Stimulated activated CD8-positive, alpha-beta memory T cell treated with anti-CD3 and anti-CD28 coated beads, Interleukin-7, amount 100 ng/mL, for 1 hour (primary cell): ENCODE data around the gene CAPS2.
"Not testable (repeated sequence)": the region's sequence is repeated elsewhere in the genome, so short reads cannot be mapped to it uniquely, and the experiment has no call there.

Experiments
- DNase-seq, 2 donors: peaks; one replicate each; pipeline ENCODE4 v3.0.0-alpha.2; 2020; ENCODE audit warnings: low read depth in 2 of 2

The CAPS2 gene

DNA sequence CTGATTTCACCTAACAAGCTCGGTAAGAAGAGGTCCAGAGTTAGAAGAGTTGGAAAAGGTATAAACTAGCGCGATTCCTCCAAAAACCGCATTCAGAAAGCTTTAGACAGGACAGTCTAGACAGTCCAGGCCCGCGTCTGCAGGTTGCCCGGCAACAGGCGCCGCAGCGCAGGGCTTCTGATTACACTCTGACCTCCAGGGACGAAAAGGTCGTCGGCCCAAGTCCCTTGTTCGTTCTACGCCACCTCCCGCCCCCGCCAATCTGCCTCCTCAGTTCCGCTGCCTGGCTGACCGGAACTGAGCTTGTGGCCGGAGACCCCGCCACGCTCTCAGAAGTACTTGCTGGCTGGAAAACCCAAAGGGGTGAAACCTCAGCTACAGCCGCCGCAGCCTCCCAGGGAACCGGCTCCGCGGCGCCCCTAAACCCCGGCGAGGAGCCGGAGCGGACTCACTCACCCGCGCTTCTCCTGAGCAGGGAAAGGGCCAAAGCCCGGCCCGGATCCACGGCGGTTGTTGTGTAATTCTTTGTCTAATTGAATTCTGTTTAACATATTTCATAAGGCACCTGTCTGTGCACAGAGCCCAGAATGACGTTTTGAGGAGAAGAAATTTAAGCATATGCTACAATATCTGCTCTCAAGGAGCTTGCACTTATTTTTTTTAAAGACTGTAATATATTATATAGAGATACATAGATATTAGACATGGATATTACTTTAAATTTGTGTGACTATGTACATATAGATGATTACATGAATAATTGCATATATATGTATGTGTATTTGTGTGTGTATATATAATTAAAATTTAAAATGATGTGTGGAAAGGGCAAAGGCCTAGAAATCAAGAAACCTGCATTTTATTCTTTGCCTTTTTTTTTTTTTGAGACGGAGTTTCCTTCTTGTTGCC is at the start of gene CAPS2:
TSS of gene CAPS2 (minus strand) at position 407 of the 909 bp plus-strand sequence. CDS start 3,826 bp downstream, outside the sequence.
- DNase-seq: peak; percentile 18 to 28

DNA sequence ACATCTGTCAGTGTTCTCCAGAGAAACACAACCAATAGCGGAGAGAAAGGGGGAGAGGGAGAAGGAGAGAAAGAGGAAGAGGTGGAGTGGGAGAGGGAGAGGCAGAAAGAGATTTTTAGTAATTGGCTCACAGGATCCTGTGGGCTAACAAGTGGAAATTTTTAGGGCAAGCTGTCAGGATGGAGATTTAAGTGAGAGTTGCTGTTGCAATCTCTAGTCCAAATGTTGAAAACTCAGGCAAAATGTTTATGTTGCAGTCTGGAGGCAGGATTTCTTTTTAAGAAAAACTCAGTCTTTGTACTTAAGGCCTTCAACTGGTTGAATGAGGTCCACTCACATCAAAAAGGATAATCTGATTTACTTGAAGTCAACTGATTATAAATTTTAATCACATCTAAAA is 48.2 kb upstream of the CAPS2 start:
- no peak for DNase-seq

DNA sequence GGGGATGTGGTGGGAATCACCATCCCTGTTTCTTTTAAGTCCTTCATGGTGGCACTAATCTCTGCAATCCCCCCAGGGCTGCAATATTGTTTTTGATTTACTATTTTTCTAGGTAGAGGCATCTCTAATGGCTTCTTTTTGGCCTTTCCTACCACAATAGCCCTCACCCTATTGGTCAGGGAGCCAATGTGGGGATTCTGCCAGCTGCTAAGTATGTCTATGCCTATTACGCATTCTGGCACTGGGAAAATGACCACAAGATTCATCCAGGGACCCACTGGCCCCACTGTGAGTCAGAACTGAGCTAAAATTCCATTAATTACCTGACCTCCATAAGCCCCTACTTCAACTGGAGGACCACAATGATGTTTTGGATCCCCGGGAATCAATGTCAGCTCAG is 44.8 kb upstream of the CAPS2 start:
- no peak for DNase-seq

DNA sequence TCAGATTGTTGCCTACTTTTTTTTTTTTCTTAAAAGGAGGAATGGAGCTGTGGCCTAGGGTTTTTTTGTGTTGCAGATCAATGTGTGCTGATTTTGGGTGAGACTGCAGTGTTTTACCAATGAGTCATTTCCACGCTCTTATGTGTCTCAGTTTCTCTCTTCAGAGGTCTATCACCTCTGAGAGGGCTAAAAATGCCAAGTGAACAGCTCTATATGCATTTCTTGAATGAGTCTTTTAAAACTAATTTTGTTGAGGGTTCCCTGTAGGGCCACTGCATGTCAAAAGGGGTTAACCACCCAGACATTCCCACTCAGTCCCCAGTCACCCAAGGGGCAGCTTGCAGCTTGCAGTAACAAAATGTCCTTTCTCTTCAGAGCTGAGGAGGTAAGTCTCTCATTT is 36.5 kb upstream of the CAPS2 start:
- no peak for DNase-seq

DNA sequence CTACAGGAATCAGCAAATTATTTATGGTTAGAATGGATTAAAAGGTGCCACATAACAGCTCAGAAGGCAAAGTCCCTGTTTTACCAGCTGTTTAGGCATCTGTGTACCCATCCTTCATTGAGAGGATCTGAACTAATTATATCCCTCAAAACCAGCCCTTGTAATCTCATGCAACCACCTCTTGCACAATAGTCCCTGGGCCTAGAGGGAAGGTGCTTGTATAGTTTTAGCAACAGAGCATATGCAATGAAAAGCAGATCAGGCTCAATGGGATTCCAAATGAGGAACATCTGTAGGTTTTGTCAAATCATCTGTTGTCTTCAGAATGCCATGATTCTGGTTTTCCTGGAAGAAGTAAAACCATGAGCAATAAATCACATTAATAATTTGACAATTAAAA is 34.8 kb upstream of the CAPS2 start:
- no peak for DNase-seq

DNA sequence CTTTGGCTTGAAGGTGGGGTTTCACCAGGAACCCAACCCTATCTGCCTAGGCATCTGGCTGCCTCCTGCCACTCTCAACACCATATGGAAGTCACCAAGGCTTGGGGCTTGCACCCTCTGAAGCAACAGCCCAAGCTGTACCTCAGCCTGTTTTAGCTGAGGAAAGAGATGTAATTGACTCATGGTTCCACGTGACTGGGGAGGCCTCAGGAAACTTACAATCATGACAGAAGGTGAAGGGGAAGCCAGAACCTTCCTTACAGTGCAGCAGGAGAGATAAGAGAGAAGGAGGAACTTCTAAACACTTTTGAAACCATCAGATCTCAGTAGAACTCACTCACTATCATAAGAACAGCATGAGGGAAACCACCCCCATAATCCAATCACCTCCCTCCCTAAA is 31.3 kb upstream of the CAPS2 start:
- DNase-seq: no peak

DNA sequence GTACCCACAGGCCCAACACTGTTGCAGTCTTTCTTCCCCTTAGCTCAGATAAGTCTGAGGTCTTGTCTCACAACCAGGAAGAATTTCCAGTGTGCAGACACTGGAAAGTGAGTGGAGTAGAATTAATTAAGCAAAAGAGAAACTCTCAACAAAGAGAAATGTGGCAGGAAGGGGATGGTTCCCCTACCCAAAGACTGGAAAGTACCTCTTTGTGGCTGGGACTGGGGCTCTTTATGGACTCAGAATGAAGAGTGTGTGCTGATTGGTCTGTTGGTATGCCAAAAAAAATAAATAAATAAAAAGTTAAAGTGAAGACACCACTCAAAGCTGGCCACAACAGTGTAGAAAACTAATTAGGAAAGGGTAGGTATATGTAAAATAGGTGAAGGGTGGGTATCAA is 30.8 kb upstream of the CAPS2 start:
- no peak for DNase-seq

DNA sequence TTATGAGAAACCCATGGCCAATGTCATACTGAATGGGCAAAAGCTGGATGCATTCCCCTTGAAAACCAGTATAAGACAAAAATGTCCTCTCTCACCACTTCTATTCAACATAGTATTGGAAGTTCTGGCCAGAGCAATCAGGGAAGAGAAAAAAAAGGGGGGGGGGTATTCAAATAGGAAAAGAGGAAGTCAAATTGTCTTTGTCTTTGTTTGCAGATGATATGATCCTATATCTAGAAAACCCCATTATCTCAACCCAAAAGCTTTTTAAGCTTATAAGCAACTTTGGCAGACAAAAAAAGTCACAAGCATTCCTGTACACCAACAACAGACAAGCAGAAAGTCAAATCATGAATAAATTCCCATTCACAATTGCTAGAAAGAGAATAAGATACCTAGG is 23.9 kb upstream of the CAPS2 start:
- DNase-seq: no peak

DNA sequence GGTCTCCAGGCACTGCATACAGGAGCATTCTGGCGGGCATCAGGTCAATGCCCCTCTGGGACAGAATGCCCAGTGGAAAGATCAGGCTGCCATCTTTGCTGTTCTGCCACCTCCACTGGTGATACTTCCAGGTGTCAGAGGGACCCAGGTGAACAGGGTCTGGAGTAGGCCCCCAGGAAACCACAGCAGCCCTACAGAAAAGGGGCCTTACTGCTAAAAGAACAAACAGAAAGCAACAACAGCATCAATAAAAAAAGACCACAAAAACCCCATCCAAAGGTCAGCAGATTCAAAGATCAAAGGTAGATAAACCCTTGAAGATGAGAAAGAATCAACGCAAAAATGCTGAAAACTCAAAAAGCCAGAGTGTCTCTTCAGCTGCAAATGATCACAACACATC is 20.3 kb upstream of the CAPS2 start:
- no peak for DNase-seq

DNA sequence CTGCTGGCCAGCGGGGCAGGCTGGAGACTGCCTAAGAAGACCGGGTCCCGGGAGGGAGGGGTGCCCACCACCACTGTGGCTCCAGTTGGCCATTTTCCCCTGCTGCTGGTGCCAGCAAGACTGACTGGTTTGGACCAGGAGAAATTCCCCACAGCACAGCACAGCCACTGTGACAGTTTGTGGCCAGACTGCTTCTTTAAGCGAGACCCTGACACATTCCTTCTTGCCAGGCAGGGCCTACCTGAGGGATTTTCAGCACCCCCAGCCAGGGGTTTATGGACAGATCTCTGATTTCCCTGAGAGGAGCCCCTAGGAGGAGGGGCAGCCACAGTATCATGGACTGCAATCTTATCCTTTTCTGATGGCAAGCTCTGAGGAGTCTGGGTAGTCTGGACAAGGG is 19.8 kb upstream of the CAPS2 start:
- DNase-seq: no peak

DNA sequence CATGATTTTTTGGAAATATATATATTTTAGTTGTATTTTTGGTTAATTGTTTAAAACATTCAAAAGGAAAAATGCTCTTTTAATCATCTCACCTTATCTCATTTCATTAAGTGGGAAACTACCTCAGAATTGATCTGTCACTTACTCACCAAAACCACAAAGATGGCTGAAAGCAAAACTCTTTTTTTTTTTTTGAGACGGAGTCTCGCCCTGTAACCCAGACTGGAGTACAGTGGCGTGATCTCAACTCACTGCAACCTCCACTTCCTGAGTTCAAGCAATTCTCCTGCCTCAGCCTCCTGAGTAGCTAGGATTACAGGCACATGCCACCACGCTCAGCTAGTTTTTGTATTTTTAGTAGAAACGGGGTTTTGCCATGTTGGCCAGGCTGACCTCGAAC is 16.1 kb upstream of the CAPS2 start:
- not testable (repeated sequence) for DNase-seq

DNA sequence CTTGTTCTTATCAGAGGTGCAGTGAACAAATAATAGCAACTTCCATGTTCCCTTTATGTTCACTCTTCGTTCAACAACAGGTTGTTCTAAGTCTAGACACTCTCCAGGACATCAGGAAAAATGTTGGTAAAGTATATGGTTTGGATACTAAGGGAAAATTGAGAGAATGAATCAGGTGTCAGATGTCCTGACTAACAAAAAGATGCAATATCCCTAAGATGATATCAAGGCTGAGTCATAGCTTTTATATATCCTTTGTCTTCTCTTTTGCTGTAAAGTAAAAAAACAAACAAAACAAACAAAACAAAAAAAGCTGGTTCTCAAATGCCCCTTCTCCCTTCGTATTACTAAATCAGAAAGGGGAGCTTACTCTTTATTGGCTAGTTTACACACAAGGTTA is 15.4 kb upstream of the CAPS2 start:
- DNase-seq: no peak

DNA sequence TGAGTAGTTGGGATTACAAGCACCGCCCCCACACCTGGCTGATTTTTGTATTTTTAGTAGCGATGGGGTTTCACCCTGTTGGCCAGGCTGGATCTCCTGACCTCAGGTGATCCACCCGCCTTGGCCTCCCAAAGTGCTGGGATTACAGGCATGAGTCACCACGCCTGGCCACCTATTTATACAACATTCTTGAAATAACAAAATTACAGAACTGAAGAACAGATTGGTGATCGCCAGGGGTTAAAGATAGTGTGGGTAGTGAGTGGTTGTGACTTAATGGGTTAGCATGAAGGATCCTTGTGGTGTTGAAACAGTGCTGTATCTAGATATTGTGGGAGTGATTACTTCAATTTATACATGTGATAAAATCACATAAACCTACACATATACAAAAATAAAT is 11.7 kb upstream of the CAPS2 start:
- DNase-seq: no peak

DNA sequence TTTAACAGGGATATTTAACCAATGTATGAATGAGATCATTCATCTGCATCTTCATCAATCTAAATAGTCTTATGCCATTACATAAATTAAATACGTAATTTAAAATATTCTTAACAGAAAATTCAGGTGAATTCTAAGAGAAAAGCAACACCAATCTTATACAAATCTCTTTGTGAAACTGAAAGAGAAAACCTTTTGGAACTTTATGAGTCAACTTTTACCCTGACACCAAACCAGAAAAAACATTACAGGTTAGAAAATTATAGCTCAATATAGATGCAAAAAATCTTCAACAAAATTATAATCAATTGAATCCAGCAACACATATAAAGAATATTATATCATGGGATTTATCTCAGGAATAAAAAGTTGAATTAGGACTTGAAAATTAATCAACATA is 7.8 kb upstream of the CAPS2 start:
- DNase-seq: no peak

DNA sequence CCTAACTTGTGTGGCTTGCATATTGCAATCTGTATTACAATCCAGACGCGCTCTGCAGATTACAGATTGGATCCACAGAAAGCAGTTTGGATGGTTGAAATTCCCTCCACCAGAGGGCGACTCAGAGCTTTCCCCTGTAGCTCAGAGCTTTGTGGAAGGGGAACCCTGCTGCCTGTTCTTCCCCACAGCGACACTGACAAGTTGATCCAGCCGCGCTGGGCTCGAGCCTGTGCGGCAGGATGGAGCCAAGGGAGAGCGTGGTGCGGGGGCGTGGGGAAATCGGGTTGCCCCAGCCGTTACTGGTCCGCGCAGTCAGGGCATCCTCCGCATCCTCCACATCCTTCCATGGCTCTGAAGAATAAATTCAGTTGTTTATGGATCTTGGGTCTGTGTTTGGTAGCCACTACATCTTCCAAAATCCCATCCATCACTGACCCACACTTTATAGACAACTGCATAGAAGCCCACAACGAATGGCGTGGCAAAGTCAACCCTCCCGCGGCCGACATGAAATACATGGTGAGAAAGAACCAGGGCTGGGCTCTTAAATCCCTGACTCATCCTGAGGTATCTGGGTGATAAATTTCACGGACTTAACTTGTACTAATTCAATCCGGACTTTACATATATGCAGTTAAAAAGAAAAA is 4.4 kb upstream of the CAPS2 start, which contains the start of gene GLIPR1L1:
TSS of gene GLIPR1L1 (plus strand) at position 287 of the 647 bp plus-strand sequence. CDS start at position 346, 59 bp downstream.
- DNase-seq: peak; percentile 64 to 75

DNA sequence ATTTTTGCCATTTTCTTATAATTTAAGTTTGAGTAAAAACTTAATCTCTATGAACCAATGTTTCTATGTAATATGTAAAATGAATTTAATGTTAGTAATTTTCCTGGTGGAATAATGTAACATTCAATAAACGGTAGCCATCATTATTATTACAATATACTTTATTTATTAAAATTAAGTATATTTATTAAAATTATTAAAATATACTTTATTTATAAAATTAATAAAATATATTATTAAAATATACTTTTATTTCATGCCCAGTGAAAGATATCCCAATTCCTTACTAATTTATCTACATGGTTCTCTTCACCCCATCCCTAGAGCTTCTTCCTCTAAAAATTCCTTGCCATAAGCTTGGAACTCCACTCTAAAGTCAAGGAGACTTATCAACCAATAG is 2.5 kb downstream of the CAPS2 start:
- DNase-seq: no peak

DNA sequence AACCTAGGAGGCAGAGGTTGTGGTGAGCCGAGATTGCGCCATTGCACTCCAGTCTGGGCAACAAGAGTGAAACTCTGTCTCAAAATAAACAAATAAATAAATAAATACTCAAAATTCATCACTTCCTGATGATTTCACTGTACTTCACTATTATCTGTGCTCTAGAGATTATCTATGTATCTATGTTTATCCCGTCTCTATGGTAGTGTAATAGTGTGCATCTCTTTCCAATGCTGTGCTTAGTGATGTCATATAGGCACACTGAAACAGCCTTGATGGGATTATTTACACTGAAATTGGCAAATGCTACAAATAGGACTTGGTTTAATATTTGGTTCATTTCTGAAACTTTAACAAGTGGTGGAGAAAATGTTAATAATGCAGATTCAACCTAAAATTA is 6.5 kb downstream of the CAPS2 start:
- DNase-seq: no peak

DNA sequence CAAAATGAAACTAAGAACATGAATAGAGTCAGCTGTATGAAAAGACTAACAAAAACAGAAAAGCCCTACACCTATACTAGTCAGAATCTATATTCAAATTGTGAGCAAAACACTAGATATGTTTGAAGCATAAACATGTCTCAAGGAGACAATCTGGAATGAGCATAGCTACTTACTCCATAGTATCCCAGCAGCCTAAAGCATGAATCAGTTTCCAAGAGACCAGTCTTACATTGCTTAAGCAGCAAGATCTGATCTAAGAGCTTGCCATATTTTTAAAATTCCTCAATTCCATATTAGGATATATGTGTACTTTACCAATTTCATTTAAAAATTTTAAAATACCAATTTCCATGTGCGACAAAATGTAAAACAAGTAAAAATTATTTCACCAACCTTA is 7.7 kb downstream of the CAPS2 start:
- DNase-seq: no peak

DNA sequence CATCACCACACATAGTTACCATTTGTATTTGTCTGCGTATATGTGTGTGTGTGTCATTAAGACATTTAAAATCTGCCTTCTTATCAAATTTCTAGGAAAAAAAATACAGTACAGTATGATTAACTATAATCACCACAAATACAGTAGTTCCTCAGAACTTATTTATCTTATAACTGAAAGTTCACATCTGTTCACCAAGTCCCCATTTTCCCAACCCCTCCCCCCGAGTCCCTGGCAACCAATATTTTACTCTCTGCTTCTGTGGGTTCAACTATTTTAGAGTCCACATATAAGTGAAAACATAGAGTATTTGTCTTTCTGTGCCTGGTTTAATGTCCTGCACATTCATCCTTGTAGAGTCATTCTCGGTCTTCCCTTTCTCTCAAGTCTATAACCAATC is 12.3 kb downstream of the CAPS2 start:
- no peak for DNase-seq

DNA sequence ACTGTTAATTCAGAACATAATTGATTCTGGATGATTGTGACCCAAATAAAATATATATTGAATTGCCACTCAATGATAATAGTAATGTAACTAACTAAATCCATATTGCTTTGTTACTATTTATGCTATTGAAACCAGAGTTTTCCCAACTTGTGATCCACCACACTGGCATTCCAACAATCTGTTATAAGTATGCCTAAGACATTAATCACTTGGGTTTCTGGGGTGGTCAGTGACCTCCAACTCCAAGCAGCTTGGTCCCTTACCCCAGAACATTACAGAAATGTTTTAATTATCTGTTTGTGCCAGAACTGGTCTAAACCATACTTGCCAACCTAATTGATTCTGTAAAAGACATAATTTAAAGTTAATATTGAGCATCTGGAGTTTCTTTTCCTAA is 14.6 kb downstream of the CAPS2 start:
- no peak for DNase-seq

DNA sequence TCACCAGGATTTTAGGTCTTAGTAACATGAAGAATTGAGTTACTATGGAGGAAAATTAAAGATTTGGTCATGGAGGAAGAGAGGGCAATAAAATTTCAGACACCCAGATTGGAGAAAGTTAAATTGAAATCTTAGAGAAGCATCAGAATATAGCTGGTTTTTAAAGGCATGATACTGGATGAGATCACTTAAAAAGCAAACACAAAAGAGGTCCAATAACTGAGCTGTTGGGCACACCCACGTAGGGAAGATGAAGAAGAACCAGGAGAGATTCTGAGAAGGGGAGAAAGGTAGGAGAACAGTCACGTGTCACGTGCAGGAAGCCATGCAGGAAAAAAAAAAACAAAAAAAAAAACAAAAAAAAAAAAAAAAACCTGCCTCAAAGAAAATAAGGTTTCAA is 18.8 kb downstream of the CAPS2 start:
- no peak for DNase-seq

DNA sequence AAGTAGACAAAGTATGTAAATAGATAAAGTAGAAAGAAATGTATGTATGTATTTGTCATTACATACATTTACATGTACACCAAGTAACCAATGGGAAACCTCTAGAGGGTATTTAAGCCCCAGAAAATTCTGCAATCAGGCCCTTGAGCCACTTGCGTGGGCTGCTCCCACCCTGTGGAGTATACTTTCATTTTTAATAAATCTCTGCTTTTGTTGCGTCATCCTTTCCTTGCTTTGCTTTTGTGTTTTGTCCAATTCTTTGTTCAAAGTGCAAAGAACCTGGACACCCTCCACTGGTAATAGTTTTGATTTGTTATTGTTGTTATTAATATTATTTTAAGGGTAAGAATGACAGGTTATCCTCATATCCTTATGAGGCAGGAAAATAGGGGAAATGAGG is 21.8 kb downstream of the CAPS2 start:
- no peak for DNase-seq
